Effector CD8-positive, alpha-beta T cell (primary cell): Measurements from ENCODE around the gene FYCO1.

Experiments used
- DNase-seq: peaks from one replicate; lab custom pipeline; 2025; lab: John Stamatoyannopoulos, UW

The FYCO1 gene

GRCh38 chr3:45885979-45886705 lies 109.5 kb downstream of the FYCO1 start, which contains the start of gene CCR9:
TSS of gene CCR9 (plus strand) at chr3:45886543. CDS start at chr3:45894934, 8,391 bp downstream.
- no peak for DNase-seq

- DNase-seq = no peak
Measured at GRCh38 chr3:45884368-45885201, 111.0 kb downstream of the FYCO1 start.

- no peak for DNase-seq
Measured at GRCh38 chr3:45881078-45882022, 114.3 kb downstream of the FYCO1 start.

- DNase-seq = no peak
Measured at GRCh38 chr3:45880725-45881077, 114.9 kb downstream of the FYCO1 start.

GRCh38 chr3:45878124-45878523 lies 117.5 kb downstream of the FYCO1 start:
- DNase-seq = no peak

- no peak for DNase-seq
Measured at GRCh38 chr3:45874677-45875346, 120.8 kb downstream of the FYCO1 start.

- DNase-seq = no peak
Measured at GRCh38 chr3:45873638-45874037, 122.0 kb downstream of the FYCO1 start.

- DNase-seq = no peak
Measured at GRCh38 chr3:45873036-45873435, 122.6 kb downstream of the FYCO1 start.

- DNase-seq = no peak
Measured at GRCh38 chr3:45872569-45872968, 123.1 kb downstream of the FYCO1 start.

- no peak for DNase-seq
Measured at GRCh38 chr3:45871780-45872179, 123.8 kb downstream of the FYCO1 start.

- DNase-seq = peak; percentile 41
Measured at GRCh38 chr3:45870099-45870498, 125.5 kb downstream of the FYCO1 start.

- no peak for DNase-seq
Measured at GRCh38 chr3:45869638-45870037, 126.0 kb downstream of the FYCO1 start.

- no peak for DNase-seq
Measured at GRCh38 chr3:45868650-45869049, 127.0 kb downstream of the FYCO1 start.

- DNase-seq = no peak
Measured at GRCh38 chr3:45868213-45868612, 127.4 kb downstream of the FYCO1 start.
